Ramos (cell line): ENCODE results near the gene UMAD1.
"Not testable (repeated sequence)": the region's sequence is repeated elsewhere in the genome, so short reads cannot be mapped to it uniquely, and the experiment has no call there.

Experiments
- in situ Hi-C: fragments of 300-500 bp; cut with MboI; formaldehyde crosslinking; loops from one replicate; pipeline ENCODE4 v1.14.3; 2022; ENCODE audit warnings: low sequenced_read_pairs; ENCODE audit not compliant: unreplicated experiment

Gene UMAD1

GRCh38 chr7:7819442-7820247, 179.1 kb downstream of the UMAD1 start:
- in situ Hi-C loops, result no loop called here

- in situ Hi-C loops, result no loop called here
Observed at GRCh38 chr7:7820409-7820808, 179.9 kb downstream of the UMAD1 start.

- in situ Hi-C loops, result no loop called here
Observed at GRCh38 chr7:7820939-7821338, 180.4 kb downstream of the UMAD1 start.

GRCh38 chr7:7821517-7821916, 181.0 kb downstream of the UMAD1 start:
- in situ Hi-C loops, result no loop called here

DNA sequence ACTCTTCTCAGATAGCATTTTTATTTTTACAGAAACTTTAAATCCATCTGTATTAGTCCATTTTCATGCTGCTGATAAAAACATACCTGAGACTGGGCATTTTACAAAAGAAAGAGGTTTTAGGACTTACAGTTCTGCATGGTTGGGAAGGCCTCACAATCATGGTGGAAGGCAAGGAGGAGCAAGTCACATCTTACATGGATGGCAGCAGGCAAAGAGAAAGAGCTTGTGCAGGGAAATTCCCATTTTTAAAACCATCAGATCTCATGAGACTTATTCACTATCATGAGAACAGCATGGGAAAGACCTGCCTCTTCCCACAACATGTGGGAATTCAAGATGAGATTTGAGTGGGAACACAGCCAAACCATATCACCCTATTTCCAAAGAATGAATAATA, 184.7 kb downstream of the UMAD1 start:
- in situ Hi-C loops, result not testable (repeated sequence)

GRCh38 chr7:7829667-7830066, 189.1 kb downstream of the UMAD1 start:
- in situ Hi-C loops, result no loop called here

- in situ Hi-C loops, result no loop called here
Observed at GRCh38 chr7:7830122-7830878, 189.7 kb downstream of the UMAD1 start.

DNA sequence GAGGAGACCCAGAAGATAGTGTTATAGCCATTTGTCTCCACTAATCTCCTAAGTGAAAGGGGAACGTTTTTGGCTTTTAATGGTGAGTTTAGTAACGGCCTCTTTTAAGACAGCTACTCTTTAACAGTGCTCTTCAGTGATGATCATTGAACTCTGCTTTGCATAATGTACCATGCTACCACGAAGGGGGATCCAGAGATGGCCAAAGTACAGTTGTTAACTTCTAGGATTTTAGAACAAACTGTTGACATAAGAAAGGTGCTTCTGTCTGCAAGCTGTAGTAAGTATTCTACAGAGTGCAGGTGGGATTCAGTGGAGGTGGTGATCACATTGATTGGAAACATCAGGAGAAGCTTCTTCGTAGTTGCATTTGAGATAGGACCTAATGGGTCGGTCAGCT, 192.0 kb downstream of the UMAD1 start:
- in situ Hi-C loops, result no loop called here

GRCh38 chr7:7834761-7835160, 194.2 kb downstream of the UMAD1 start:
- in situ Hi-C loops, result no loop called here

GRCh38 chr7:7841027-7841426, 200.5 kb downstream of the UMAD1 start:
- in situ Hi-C loops, result no loop called here

GRCh38 chr7:7843240-7843639, 202.7 kb downstream of the UMAD1 start:
- in situ Hi-C loops, result no loop called here

GRCh38 chr7:7843972-7844371, 203.4 kb downstream of the UMAD1 start:
- in situ Hi-C loops, result no loop called here

DNA sequence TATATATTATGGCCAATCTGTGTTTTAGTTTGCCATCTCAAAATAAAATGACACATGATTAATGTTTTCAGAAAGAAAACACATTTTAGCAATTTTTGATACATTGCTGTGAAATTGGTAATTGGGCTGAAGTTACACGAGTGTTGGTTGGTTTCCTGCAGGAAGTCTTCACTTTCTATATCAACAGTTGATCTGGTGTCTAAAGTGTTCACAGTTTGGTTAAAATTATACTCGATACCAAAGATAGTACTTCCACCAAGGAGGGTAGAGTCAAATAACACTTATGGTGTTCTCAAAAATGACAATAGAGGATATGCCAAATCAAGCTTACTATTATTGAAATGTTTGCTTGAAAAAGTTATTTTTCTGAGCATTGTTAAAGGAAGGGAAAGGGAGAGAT, 207.7 kb downstream of the UMAD1 start:
- in situ Hi-C loops, result no loop called here

DNA sequence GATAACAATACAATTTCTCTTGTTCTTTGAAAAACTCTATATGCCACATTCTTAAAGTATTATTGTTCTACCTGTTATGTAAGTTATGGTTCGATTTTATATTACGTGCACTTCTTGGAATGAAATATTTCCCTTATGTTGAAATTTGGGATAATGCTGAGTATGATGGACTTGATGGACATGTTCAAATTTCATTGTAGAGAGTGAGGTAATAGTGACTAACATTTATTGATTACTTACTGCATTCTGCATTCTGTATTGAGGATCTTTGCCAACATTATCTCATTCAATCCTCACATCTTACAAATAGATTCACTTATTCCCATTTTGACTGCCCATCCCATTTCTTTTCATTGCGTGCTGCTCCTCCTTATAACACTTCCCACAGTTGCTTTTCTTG, 208.3 kb downstream of the UMAD1 start:
- in situ Hi-C loops, result no loop called here

DNA sequence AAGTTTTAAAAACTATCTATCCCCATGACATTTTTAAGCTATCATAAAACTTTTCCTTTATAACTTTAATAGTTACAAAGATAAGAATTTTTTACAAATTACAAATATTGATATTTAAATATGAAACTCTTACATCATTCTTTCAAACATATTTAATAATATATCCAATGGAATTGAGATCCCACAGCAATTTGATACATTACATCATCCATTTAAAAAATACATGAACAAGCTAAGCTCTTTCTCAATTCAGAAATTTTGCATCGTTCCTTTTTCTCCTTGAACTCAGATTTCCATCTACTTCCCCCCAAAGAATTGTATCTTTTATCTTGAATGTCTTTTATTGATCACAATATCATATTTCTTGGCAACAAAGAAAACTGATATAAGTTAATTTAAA, 209.6 kb downstream of the UMAD1 start:
- in situ Hi-C loops, result no loop called here

GRCh38 chr7:7851381-7851780, 210.8 kb downstream of the UMAD1 start:
- in situ Hi-C loops, result no loop called here

DNA sequence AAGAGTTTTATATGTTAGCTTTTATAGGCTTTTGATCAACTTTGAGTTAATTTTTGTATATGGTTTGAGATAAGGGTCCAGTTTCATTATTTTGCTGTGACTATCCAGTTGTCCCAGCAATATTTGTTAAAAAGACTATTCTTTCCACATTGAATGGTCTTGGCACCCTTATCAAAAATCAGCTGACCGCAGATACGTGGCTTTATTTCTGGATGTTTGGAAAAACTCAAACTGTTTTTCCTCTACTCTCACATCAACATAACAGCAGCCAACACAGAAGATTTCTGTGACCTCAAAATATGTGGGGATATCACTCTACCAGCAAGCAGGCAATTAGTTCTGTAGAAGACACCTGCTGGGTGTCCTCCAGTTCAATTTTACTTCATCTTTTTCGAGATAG, 211.4 kb downstream of the UMAD1 start:
- in situ Hi-C loops, result no loop called here

- in situ Hi-C loops, result no loop called here
Observed at GRCh38 chr7:7857143-7857583, 216.6 kb downstream of the UMAD1 start.

DNA sequence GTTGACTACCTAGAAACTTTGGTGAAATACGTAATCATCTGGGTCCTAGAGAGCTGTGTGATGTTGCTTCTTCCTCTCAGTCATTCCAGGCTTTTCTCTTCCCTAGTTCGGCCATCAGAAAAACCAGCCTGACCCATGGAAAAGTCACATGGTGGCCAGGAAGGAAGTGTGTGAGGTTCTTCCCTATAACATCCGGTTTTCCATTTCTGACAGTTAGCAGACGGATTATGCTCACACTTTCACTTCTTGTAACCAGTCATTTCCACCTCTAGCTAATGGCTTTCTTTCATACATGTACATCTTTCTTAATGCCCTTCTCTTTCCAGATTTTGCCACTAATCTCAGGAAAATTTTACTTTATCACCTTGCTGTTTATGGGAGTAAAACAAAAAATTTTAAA, 218.0 kb downstream of the UMAD1 start:
- in situ Hi-C loops, result no loop called here

- in situ Hi-C loops, result no loop called here
Observed at GRCh38 chr7:7859411-7859810, 218.9 kb downstream of the UMAD1 start.

GRCh38 chr7:7861211-7861633, 220.7 kb downstream of the UMAD1 start:
- in situ Hi-C loops, result no loop called here

DNA sequence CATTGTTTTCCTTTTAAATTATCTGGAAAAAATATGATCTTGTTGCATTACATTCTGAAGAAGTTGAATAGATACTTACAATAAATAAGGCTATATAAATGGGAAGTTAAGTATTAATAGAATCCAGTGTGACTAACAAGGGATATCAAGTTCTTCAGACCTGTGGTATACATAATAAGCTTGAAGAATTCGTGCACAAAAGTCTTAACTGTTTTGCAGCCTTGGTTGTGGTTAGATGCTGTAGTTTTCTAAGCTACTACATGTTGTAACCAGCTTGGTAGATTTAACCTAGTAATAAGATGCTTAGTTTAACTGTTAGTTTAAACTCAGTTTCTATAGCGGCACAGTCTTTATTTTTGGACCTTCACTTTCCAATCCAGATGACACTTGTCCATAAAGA, 221.8 kb downstream of the UMAD1 start:
- in situ Hi-C loops, result no loop called here
